GM19397 (cell line): Measurements from ENCODE around the gene INPP5F.

ENCODE experiments used
- ATAC-seq: cut with Tn5 transposase; IDR thresholded peaks from one replicate; pipeline ENCODE4 v1.9.1; 2021; ENCODE audit warnings: mild to moderate bottlenecking, moderate library complexity; ENCODE audit not compliant: unreplicated experiment

The INPP5F gene

GRCh38 chr10:119737823-119738222 lies 12.0 kb downstream of the INPP5F start:
- ATAC-seq, result no peak

DNA sequence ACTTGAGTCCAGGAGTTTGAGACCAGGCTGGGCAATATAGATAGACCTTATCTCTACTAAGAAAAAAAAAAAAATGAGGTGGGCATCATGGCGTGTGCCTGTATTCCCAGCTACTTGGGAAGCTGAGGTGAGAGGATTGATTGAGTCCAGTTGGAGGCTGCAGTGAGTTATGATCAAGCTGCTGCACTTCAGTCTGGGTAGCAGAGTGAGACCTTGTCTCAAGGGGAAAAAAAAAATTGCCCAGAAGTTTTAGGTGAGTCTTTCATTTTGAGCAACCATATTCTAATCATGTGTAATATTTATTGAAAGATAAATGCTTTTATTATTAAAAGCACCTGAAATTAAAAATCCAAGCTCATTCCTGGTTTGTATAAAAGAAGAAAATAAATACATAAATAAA lies 13.1 kb downstream of the INPP5F start:
- no peak for ATAC-seq

- ATAC-seq, result no peak
Measured at GRCh38 chr10:119740096-119740495, 14.2 kb downstream of the INPP5F start.

DNA sequence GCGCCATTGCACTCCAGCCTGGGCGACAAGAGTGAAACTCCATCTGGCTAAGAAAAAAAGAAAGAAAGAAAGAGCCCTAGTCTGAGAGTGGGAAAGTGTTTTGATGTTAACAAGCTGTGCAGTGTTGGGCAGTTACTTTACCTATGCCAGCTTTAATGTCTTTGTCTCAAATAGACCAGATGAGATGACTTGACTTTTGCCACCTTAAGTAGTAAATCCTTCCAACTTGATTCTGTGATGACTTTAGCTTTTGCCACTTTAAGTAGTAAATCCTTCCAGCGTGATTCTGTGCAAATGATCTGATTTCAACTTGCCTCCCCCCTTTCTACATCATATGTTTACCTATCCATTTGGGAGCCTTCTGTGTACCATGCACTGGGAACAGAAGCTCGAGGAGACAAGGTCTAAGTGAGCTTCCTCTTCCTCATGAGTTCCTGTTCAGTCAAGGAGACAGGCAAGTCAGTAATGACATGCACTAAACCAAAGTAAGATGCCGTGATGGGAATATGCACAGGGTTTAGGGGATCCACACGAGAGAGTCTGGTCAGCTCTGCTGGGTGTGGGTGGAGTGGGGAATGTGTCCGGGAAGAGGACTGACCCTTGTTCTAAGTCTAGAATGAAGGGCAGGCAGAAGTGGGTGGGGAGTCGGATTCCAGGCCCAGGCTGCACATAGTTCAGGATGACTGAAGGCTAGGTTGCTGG lies 17.2 kb downstream of the INPP5F start:
- ATAC-seq, result no peak

- no peak for ATAC-seq
Measured at GRCh38 chr10:119747940-119748339, 22.1 kb downstream of the INPP5F start.

DNA sequence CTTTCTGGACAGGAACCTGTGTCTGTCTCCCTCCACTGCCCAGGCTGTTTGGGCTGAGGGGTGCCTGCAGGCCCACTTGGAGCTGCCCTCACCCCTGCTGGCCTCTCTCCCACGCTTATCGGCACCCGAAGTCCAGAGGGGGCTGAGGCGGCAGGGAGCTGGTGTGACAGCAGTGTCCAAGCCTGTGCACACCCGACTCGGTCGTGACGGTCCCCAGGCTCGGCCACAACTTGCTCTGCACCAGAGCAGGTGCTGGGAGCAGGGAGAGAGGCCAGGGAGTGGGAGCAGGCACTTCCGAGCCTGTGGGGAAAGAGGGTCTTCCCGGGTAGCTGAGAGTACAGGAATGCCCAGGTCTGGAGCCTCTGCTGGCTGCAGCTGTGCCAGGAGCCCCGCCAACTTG lies 23.0 kb downstream of the INPP5F start:
- ATAC-seq, result no peak

DNA sequence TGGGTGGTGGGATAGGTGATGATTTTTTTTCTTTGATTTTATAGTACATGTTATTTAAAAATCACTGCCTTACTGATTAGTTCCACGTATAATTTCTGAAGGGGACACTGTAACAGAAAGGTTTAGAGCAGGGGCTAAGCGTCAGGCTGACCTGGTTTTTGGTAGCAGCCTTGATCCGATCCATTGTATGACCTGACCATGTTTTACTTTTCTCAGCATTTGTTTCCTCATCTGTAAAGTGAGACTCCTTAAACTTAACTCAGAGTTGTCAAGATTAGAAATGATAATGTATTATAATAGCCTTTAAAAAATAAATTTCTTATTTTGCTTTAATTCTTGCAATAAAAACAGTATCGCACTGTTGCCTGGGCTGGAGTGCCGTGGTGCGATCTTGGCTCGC lies 23.6 kb downstream of the INPP5F start:
- ATAC-seq, result no peak

- no peak for ATAC-seq
Measured at GRCh38 chr10:119750391-119751230, 24.8 kb downstream of the INPP5F start.

DNA sequence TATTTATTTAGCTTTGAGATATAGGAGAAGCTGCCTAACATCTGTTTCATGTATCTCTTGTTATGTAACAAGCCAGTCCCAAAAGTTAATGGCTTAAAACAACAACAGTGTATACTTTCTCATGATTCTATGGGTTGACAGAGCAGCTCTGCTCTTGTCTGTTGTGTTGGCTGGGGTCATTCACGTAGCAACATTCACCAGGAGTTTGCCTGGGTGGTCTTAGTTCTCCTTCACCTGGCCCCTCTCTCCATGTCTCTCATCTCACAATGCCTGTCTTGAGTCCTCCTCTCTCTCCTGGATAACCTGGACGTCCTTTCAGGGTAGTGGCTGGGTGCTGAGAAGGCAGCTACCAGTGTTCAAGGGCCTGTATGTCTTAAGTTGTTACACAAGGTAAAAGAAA lies 27.5 kb downstream of the INPP5F start:
- no peak for ATAC-seq

DNA sequence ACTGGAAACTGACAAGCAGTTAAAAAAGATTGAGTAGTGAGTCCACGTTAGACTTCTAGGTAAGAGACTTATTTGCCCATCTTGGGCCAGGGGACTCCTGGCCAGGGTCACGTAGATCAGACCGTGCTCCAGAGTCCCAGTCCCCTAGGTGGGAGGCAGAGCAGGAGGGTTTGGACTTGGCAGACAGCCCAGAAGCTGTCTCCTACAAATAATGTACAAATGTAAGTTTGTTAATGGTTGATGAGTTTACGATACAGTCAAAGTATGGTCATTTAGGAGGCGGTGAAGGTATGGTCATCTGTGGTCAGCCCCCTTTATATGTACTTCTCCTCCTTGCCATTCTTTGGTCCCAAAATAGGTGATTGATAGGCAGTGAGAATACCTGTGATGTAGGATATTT lies 28.2 kb downstream of the INPP5F start:
- ATAC-seq, result no peak

DNA sequence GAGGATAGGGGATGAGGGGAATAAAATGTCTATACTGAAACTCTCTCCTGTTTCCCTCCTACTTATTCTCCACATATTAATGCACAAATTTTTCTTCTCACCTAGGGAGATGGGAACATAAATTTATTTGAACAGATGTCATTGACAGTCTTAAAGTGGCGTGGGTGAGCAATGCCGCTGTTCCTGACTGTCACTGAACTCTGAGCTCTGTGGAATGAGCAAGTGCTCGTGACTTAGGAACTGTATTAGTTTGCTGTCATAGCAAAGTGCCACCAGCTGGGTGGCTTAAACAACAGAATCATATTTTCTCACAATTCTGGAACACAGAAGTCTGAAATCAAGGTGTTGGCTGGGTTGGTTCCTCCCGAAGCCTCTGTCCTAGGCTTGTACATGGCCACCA lies 29.1 kb downstream of the INPP5F start:
- no peak for ATAC-seq

- no peak for ATAC-seq
Measured at GRCh38 chr10:119755446-119755845, 29.6 kb downstream of the INPP5F start.

DNA sequence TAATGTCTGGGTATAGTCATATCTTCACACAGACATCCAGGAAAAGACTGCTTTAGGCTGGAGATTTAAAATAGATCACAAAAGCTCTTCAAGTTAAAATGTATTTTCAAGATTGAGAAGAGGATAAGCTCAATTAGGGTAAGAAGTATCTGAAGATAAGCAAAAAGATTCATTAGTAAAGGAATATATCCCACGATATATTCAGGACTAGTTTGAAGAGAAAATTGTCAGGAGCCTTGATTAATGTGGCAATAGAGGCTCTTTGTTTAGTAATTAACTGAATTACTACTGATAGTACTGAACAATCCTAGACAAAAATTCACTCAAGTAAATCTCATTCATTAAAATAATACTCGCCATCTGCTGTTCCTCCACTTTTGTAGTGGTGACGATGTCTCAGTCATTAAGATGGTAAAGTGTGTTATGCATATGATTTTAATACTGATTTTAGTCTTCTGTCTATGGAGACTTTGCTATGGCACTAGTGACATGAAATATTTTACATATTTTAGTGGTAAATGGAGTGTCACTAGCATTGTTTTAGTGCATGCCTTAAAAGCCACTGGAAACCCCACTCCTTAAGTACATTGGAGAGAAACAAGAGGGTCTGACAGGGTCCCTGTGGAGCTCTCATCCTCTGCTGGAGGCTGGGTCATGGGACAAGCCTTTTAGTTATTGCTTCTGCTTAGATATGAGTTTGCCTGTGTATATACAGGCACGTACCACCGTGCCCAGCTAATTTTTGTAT lies 32.8 kb downstream of the INPP5F start:
- no peak for ATAC-seq

GRCh38 chr10:119759832-119760231 lies 34.0 kb downstream of the INPP5F start:
- no peak for ATAC-seq

GRCh38 chr10:119761106-119761505 lies 35.3 kb downstream of the INPP5F start:
- ATAC-seq, result no peak

GRCh38 chr10:119762035-119762434 lies 36.2 kb downstream of the INPP5F start:
- no peak for ATAC-seq

GRCh38 chr10:119762805-119763798 lies 37.3 kb downstream of the INPP5F start:
- no peak for ATAC-seq

- ATAC-seq, result no peak
Measured at GRCh38 chr10:119768455-119769094, 42.7 kb downstream of the INPP5F start.

- ATAC-seq, result no peak
Measured at GRCh38 chr10:119769886-119770285, 44.0 kb downstream of the INPP5F start.

- ATAC-seq, result no peak
Measured at GRCh38 chr10:119770928-119771327, 45.1 kb downstream of the INPP5F start.
